GM21526 (cell line): ENCODE data around the gene TMEM190.

Experiments
- ATAC-seq: cut with Tn5 transposase; IDR thresholded peaks from one replicate; pipeline ENCODE4 v1.9.1; 2021; ENCODE audit warnings: moderate library complexity; ENCODE audit not compliant: unreplicated experiment, low FRiP score

The TMEM190 gene

DNA sequence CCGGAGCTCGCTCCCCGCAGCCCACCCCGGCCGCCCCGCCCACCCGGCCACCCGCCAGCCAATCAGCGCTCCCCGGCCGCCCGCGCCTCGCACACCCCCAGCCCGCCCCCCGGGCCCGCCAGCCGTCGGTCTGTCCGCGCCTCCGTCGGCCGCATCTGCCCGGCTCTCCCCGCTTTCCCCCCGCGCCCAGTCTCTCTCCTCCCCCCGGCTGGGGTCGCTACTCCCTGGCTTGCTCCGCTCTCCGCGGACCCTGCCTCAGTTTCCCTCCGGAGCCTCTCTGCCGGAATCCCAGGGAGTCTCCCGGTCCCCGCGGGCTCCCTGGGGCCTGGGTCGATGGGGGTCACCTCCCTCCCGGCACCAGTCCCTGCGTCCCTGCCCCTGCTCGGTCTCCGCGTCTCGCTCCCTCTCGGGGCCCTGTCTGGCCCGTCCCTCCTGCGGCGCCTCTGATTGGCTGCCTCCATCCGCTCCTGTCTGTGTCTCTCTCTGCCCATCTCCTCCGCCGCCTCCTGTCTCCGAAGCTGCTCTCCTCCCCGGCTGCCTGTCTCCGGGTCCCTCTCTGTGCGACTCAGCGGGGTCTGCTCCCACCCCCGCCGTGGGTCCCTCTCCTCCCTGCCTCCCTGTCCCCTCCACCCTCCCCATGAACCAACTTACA lies 6.8 kb upstream of the TMEM190 start:
- no peak for ATAC-seq

DNA sequence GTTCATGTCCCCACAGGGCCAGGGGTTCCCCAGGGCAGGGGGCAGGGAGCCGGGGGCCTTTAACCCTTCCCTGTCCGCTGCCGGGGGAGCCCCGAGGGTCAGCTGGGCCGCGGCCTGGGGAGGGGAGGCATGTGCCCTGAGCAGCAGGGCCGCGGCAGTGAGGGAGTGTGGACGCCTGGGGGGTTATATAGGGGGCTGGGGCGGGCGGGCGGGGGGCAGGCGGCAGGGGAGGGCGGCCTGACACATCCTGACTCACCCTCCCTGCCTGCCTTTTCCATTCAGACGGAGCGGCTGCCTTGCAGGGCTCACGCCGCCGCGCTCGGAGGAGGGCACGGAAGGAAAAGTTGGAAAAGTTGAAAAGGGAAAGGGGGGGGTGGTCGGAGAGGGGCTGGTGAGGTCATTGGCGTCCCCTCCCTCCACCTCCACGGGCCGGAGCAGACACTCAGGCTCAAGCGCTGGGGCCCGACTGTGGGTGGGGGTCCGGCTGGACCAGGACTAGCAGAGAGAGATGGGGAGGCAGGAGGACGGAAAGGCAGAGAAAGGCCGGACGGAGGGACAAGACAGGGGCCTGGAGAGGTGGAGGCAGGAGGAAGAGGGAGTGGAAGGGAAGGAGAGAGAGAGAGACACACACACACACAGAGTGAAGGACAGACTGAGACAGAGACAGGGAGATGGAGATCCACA lies 6.2 kb upstream of the TMEM190 start, which contains the start of gene IL11:
Gene IL11, minus strand, starts transcription at position 159 of the 684 bp plus-strand sequence. Its CDS starts 153 bp downstream, at position 6.
- no peak for ATAC-seq

DNA sequence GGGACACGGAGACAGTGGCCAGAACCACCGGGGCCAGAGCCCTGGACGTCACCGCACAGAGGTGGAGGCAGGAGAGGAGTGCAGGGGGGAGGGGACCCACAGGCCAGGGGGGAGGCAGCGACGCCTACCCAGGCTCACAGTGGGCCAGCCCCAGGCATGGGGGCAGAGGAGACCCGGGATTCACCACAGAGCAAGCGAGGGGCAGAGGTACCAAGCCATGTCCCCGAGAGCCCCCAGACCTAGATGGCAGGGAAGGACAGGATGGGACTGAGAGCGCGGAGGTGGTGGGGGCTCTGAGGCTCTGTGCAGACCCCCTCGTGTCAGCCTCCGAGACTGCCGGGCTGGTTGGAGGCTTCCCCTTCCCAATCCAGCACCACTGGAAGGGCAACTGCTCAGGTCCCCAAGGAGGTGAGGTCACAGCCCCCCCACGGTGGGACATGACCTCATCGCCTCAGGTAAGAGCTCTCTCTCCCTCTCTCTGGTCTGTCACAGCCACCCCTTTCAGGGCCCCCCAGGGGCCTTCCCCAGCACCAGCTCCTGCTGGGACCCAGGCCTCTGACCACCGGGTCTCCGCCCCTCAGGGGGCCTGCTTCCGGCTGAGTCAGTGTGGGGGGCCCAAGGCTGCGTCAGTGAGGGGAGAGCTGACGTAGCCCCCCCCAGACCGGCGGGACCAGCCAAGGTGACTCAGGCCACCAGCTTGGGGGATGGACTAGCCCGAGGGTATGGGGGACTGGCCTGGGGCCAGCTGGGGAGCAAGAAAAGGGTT lies 4.1 kb upstream of the TMEM190 start:
- no peak for ATAC-seq

DNA sequence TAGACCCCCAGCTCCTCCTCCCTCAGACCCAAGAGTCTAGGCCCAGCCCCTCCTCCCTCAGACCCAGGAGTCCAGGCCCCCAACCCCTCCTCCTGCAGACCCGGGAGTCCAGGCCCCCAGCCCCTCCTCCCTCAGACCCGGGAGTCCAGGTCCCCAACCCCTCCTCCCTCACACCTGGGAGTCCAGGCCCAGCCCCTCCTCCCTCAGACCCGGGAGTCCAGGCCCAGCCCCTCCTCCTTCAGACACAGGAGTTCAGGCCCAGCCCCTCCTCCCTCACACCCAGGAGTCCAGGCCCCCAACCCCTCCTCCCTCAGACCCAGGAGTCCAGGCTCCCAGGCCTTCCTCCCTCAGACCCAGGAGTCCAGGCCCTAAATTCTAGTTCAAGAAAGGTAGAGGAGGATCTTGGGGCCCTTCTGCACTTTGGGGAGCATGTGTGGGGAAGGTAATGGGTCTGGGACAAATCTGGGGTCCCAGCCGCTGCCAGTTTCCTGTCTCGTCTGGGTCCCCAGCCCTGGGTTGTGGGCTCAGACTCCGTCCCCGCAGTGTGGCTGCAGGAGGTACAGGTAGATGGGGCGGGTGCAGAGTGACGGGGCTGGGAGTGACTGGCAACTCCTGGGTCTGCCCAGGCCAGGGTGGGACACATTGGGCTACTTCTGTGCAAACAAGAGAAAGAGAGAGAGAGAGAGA lies 3.2 kb upstream of the TMEM190 start:
- ATAC-seq: no peak

DNA sequence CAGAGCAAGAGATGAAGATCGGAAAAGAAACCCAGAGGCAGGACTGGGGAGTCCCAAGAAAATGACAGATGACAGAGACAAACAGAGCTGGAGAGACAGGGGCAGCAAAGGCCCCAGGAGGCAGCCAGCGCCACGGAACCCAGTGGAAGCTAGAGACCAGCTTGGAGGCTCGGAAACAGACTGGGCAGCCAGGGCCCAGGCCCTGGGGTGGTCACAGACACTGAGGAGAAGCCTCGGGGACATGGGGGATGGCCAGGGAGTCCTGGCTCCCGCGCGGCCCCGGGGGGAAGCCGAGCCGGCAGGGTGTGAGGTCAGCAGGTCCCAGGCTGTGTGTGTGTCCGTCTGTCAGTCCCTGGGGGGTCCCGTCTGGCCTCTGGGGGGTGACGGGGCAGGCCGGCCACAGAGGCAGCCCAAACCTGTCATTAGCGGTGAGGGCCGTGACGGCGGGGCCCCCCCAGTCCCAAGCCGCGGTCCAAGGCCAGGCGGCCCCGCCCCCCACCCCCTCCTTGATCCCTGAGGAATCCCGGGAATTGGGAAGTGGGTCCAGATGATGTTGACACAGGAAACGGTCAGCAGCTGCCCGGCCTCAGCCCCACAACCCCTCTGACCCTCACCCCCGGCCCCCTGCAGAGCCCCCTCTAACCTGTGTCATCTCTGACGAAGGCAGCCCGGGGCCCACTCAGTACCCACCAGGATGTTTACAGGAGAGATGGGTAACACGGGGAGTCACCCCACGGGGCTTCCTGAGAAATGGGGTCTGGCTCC lies 2.5 kb upstream of the TMEM190 start:
- ATAC-seq: no peak

DNA sequence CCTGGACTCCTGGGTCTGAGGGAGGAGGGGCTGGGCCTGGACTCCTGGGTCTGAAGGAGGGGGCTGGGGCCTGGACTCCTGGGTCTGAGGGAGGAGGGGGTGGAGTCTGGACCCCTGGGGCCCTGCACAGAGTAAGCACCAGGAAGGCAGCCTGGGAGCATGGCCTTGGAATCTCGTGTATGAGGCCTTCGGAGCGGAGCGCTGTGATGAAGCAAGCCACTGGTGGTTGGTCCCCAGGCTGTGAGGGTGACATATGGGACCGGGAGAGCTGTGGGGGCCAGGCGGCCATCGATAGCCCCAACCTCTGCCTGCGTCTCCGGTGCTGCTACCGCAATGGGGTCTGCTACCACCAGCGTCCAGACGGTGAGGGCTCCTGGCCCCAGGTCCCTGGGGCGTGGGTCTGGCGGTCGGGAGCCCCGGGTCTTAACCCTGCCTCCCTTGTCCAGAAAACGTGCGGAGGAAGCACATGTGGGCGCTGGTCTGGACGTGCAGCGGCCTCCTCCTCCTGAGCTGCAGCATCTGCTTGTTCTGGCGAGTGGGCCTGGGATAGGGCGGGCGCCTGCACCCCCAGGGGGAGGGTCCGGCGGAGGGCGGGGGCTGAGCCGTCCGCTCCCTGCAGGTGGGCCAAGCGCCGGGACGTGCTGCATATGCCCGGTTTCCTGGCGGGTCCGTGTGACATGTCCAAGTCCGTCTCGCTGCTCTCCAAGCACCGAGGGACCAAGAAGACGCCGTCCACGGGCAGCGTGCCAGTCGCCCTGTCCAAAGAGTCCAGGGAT lies 918 bp downstream of the TMEM190 start:
- ATAC-seq: no peak

DNA sequence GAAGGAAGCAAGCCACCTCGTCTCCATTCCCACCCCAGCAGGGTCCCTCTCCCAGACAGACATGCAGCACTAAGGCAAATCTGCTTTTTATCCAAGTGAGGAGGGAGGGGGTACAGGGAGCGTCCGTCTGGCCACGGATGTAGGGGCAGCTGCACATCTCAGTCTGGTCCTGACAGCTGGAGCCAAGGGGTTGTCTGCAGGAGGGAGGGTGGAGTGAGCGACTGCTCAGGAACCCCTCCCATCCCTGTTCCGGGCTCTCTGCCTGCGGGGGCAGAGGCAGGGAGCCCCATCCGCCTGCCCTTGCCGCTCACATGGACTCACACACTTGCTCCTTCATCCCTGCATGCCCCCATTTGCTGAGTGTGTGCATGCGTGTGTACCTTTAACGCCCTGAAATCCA lies 2.5 kb downstream of the TMEM190 start:
- ATAC-seq: no peak

DNA sequence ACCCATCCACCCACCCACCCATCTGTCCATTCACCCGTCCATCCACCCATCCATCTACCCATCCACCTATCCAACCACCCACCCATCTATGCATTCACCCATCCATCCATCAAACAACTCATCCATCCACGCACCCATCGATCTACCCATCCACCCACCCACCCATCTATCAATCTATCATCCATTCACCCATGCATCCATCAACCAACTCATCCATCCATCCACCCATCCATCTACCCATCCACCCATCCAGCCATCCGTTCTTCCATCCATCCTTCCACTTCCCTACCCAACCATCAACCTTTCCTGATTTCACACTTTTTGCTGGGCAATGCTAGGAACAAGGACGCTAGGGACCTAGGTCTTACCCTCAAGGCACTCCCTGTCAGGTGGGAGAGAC lies 5.4 kb downstream of the TMEM190 start:
- ATAC-seq: no peak

DNA sequence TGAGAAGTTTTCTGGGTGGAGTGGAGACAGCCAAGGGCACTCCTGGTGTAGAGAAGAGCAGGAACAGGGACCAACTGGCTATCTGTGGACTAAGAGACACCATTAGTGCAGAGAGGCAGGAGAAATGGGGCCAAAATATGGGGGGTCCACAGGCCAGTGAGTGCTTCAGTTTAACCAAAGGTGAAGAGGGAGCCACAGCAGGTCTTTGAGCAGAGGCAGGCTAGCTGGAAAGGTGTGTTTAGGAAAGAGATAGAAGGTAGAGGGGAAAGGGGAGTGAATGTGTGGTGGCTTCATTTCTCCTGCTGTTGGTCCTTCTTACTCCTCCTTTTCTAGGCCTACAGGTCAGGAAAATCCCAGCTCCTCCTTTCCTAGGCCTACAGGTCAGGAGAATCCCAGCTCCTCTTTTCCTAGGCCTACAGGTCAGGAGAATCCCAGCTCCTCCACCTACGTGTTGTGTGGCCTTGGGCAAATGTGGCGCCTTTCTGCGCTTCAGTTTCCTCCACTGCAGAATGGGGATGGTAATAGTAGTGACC lies 6.0 kb downstream of the TMEM190 start:
- ATAC-seq: no peak

DNA sequence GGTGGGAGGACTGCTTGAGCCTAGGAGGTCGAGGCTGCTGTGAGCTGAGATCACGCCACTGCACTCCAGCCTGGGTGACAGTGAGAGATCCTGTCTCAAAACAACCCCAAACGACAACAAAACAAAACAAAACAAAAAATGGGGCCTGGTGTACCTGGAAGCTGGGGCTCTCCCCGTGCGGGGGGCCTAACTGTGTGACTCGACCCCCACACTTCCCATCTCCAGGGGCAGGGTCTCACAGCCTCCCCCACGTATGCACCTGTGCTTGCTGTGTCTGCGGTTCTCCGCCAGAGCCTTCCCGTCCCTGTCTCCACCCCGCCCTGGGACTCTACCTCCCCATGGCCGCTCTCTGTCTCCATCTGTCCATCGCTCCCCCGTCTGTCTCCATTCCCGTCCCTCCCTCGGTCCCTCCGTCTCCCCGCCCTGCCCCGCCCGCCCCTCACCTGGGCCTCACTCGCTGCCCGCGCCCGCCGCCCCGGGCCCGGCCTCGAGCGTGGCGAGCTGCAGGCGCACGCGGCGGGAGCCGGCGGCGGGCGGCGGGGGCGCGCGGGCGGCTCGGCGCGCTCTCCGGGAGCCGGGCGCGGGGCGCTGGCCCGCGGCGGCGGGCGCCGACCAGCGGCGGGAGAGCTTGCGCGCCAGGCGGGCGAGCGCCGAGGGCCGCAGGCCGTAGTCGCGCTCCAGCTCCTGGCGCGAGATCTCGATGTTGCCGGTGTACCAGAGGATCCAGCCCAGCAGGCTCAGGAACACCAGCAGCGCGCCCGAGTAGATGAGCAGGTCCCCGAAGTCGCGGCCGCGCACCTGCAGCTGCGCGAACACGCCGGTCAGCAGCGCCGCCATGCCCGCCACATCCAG lies 6.9 kb downstream of the TMEM190 start:
- no peak for ATAC-seq

DNA sequence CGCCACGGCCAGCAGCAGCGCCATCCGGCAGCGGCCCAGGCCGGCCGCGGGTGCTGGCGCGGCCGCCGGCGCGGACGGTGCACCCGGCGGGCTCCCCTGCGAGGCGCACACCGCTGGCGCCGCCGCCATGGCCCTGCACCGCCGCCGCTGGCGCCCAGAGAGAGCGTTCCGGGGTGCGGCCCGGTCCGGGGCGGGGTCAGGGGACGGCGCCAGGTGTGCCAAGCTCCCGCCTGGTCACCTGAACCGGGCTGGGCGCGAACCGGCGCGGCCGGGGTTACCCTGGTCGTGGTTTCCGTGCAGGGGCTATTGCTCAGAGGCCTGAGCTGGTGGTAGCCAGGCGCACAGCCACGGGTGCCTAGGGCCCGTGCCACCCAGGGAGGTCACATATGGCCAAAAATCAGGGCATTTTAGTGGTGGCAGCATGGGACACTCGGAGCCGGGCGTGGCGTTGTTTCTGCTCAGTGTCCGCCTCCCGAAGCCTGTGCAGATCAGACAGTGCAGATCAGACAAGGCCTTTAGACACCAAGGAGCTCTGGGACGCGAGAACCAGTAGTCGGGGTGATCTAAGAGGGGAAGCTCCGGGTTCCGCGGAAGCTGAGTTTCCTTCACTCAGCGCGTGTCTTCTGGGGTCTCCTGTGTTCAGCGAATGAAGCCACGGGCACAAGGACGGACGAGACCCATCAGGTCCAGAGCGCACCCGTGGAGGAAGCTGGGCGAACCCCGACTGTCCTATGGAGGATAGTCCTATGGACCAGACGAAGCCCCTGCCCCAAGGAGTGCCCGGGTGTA lies 7.7 kb downstream of the TMEM190 start, which contains the start of gene TMEM238:
Gene TMEM238, minus strand, starts transcription at position 162 of the 789 bp plus-strand sequence. Its CDS starts 33 bp downstream, at position 129.
- ATAC-seq: no peak

DNA sequence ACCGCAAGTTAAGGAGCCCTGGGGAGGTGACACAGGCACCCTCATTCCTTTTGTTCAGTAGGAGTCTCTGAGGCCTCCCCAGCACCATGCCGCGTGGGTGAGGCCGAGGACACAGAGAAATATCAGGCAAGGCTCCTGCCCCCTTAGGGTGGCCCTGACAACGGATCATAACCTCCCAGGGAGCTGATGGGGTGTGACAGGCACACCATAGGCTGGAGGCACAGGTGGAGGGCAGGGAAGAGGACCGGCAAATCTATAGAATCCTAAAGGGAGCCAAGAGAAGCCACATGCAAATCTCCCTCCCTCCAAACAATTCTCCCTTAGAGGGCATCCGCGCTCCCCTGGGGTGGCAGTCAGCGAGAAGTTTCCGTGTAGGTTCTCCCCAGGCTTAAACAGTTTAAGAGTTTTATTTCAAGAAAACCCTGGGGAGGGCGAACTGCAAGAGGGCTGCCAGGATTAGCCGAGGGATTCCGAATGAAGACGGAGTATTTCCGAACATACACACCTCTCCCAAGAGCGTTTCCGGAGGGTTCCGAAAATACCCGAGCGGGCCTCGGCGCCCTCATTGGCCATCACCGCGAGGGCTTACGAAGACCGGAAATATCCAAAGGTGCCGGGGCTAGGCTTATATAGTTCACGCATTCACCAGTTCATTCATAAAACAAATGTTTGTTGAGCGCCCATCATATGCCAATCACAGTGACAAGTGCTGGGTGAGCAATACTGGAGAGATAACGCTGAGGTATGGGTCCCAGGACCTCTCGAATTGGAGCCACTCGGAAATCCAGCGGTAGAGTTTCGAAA lies 8.5 kb downstream of the TMEM190 start:
- peak; percentile 59 for ATAC-seq

DNA sequence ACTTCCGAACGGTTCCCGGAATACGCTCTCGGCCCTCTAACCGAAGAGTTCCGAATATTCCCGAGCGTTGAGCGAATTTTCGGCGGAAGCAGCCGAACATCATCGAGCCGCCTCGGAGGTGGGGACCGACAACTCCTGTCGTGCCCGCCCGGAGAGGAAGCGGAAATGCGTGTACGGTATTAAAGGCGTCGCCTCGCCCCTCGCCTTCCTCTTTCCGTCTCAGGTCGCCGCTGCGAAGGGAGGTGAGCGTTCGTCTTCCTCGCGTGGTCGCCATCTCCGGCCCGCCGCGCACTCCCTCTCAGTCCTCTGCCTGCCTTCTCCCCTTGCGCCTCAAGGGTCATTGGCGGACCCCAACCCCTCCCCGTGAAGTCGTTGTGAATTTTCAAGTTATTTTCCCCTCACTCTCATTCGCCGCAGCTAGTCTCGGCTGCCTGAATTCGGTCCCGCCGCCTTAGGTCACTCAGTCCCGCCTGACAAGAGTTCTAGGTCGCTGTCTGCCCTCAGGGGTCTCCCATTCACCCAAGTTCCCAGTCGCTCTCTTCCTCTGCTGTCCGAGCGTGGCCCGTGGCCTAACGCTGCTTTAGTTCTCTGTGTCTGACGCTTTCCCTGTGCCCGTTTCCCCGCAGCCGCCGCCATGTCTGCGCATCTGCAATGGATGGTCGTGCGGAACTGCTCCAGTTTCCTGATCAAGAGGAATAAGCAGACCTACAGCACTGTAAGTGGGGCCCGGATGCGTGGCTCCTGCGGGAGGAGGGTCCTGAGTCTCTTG lies 9.3 kb downstream of the TMEM190 start, which contains the start of gene RPL28:
Gene RPL28, plus strand, starts transcription at position 209 of the 769 bp plus-strand sequence. Its CDS starts 426 bp downstream, at position 635.
- ATAC-seq: peak; percentile 51

DNA sequence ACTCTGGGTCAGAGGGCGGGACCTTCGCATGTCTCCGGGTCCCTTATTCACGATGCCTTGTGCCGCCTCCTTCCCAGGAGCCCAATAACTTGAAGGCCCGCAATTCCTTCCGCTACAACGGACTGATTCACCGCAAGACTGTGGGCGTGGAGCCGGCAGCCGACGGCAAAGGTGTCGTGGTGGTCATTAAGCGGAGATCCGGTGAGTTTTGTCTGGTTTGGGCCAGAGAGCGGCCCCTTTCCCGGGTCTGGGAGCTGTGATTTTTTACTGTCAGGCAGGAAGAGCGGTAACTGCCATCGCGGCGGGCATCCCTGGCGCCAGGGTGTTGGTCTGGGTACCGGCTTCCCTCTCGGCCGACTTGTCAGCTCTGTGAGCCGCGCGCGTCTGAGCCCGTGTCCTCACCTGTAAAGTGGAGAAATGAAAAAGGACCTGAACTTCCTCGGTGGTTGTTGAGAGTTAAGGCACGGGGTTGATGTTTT lies 9.9 kb downstream of the TMEM190 start:
- no peak for ATAC-seq

DNA sequence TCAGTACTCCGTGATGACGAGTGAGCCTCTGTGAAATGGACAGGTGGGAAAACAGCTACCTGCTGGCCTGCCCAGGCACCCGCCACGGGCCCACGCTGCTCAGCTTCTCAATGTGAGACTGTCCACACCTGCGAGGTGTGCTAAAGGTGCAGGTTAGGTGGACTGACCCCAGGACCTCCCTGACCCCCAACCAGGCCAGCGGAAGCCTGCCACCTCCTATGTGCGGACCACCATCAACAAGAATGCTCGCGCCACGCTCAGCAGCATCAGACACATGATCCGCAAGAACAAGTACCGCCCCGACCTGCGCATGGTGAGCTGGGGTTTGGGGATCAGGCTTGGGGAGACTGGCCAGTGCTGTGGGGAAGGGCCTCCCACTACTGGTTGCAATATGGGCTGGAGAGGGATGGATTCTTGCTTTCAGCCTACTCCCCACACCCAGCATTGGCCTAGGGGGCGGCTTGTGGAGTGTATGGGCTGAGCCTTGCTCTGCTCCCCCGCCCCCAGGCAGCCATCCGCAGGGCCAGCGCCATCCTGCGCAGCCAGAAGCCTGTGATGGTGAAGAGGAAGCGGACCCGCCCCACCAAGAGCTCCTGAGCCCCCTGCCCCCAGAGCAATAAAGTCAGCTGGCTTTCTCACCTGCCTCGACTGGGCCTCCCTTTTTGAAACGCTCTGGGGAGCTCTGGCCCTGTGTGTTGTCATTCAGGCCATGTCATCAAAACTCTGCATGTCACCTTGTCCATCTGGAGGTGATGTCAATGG lies 11.3 kb downstream of the TMEM190 start:
- ATAC-seq: no peak
